ENCODE results near the gene CRLF1. TPM values are rescaled to one million over a fixed set of nuclear protein-coding genes. Genes with fewer than 3 reads are reported as not detected.

The CRLF1 gene
- total and polyA plus RNA-seq, 2 donors = 0.33 to 17.9 TPM

DNA sequence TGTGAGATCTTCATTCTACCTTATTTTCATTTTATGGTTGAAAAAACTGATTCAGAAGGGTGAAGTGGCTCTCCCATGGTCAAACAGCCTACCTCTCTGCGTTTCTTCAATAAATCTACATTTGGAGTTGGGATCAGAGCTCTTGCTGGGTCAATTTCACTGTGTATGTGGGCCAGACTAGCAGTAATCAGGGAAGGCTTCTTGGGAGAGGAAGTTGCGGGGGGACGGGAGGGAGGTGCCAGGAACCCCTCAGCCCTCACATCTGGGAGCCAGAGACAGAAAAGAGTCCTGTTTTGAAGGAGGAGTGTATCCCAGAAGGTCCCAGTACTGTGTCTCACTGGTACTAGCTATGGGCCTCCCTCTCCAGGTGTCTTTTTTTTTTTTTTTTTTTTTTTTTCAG, 48.0 kb downstream of the CRLF1 start:
- Histone ChIP-seq H3K36me3 (ENCODE audit: control insufficient read depth in 2 of 2, insufficient read depth in 2 of 2, low read length in 1 of 2) (peaks cover 15 to 16% of the 10 kb centered on the region in 2 donors), H3K27ac (ENCODE audit: low read depth in 1 of 2, low read length in 1 of 2) (peak overlapping the region; percentile 83 to 97), H3K4me3 (ENCODE audit: low read length in 2 of 2) (peak overlapping the region; percentile 95 to 97), H3K27me3 (ENCODE audit: control insufficient read depth in 2 of 2, insufficient read depth in 1 of 2, low read length in 1 of 2) (no peaks in the 10 kb centered on the region), H3K4me1 (ENCODE audit: control insufficient read depth in 2 of 2, insufficient read depth in 2 of 2, low read length in 2 of 2) (peaks cover 7 to 15% of the 10 kb centered on the region in 2 donors), H3K9me3 (ENCODE audit: control insufficient read depth in 2 of 2, insufficient read depth in 1 of 2, low read length in 1 of 2) (peaks cover 0 to 4% of the 10 kb centered on the region in 2 donors)
- DNase-seq (ENCODE audit: low read depth in 6 of 9, low spot score in 9 of 9) = no peak
- 82% methylated on average over 3 of the region's 3 CpGs for WGBS

DNA sequence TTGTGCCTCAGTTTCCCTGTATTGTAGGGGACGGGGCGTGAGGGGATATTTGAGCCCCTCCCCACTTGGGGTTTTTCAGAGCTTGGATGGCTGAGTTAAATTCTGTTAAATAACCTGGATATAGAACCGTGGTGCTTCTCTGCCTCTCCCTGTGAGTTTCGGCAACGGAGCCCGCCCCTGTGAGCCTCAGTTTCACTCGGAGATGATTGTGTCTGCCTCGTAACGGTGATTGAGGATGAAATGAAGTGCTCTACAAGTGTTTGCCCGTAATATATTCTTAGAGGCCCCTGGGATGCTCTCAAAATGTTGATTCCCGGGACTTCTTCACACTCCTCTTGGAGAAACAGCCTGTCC, 48.4 kb downstream of the CRLF1 start:
- H3K9me3 ChIP-seq (ENCODE audit: control insufficient read depth in 2 of 2, insufficient read depth in 1 of 2, low read length in 1 of 2) = peaks cover 0 to 4% of the 10 kb centered on the region in 2 donors
- 17% methylated on average over 11 of the region's 11 CpGs for WGBS
- no peaks in the 10 kb centered on the region for H3K27me3 ChIP-seq (ENCODE audit: control insufficient read depth in 2 of 2, insufficient read depth in 1 of 2, low read length in 1 of 2)
- peaks cover 12 to 14% of the 10 kb centered on the region in 2 donors for H3K36me3 ChIP-seq (ENCODE audit: control insufficient read depth in 2 of 2, insufficient read depth in 2 of 2, low read length in 1 of 2)
- H3K4me3 ChIP-seq (ENCODE audit: low read length in 2 of 2) = peak overlapping the region; percentile 95 to 97
- H3K27ac ChIP-seq (ENCODE audit: low read depth in 1 of 2, low read length in 1 of 2) = peak overlapping the region; percentile 83 to 97
- peak in 1 of 9 donors; percentile 31 for DNase-seq (ENCODE audit: low read depth in 6 of 9, low spot score in 9 of 9)
- peaks cover 7 to 15% of the 10 kb centered on the region in 2 donors for H3K4me1 ChIP-seq (ENCODE audit: control insufficient read depth in 2 of 2, insufficient read depth in 2 of 2, low read length in 2 of 2)

DNA sequence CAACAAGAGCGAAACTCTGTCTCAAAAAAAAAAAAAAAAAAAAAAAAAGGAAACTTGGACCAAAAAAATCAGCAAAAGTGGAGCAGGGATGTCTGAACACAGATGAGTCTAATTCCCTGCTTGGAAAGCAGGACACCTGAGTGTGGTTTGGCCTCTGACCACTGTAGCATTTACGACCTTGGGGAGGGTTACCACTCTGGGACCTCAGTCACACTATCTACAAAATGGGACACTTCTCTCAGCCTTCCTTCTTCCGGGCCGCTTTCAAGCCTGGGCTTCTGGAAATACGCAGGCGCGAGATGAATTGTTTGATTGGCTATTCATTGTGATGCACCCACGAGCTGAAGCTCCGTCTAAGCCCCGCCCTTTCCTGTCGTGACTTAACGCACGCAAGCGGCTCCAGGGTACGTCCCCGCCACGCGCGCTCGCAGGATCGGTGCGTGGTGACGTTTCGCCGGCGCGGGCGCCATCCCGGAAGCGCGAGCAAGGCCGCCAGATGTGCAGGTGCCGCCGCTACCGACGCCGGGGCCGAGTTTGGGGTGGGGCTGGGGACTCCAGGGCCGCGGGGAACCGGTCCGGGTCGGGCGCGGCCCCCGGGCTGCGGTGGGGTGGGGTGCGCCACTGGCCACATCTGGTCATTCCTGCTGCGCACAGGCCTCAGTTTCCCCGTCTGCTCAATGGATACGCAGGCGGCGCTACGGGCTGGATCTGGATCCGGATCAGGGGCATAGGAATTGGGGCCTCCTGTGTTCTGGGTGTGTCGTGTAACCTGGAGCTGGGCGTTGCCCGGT, 49.0 kb downstream of the CRLF1 start, which contains the start of gene KXD1:
Gene KXD1, plus strand, starts transcription at position 460 of the 791 bp plus-strand sequence. CDS start 4,187 bp downstream, outside the sequence.
- peak; percentile 97 to 100 (median 98) for DNase-seq (ENCODE audit: low read depth in 6 of 9, low spot score in 9 of 9)
- H3K4me1 ChIP-seq (ENCODE audit: control insufficient read depth in 2 of 2, insufficient read depth in 2 of 2, low read length in 2 of 2) = peaks cover 7 to 15% of the 10 kb centered on the region in 2 donors

DNA sequence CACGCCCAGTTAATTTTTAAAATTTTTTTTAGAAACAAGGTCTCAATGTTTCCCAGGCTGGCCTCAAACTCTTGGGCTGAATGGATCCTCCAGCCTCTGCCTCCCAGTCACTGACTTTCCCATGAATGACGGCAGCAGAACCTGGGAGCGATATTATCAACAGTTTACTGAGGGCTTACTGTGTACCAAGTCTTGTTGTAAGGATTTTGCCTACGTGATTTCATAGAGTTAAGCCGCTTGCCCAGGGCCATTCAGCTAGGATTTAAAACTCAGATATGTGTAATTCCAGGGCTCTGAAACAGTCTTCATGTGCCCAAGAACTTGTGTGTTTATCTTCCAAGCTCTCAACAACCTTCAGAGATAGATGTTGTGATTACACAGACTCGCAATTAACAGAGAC, 55.0 kb downstream of the CRLF1 start:
- H3K36me3 ChIP-seq (ENCODE audit: control insufficient read depth in 2 of 2, insufficient read depth in 2 of 2, low read length in 1 of 2) = no peaks in the 10 kb centered on the region
- H3K27me3 ChIP-seq (ENCODE audit: control insufficient read depth in 2 of 2, insufficient read depth in 1 of 2, low read length in 1 of 2) = no peaks in the 10 kb centered on the region
- H3K4me1 ChIP-seq (ENCODE audit: control insufficient read depth in 2 of 2, insufficient read depth in 2 of 2, low read length in 2 of 2) = no peaks in the 10 kb centered on the region
- no peaks in the 10 kb centered on the region for H3K9me3 ChIP-seq (ENCODE audit: control insufficient read depth in 2 of 2, insufficient read depth in 1 of 2, low read length in 1 of 2)
- 89% methylated on average over 6 of the region's 6 CpGs for WGBS
- H3K27ac ChIP-seq (ENCODE audit: low read depth in 1 of 2, low read length in 1 of 2) = no peak overlapping the region
- no peak overlapping the region for H3K4me3 ChIP-seq (ENCODE audit: low read length in 2 of 2)
- DNase-seq (ENCODE audit: low read depth in 6 of 9, low spot score in 9 of 9) = no peak

More for the DNA sequence above, 49.0 kb downstream of the CRLF1 start, which contains the start of gene KXD1:
- peak within 1 kb of the TSS; percentile 95 to 97 for H3K4me3 ChIP-seq (ENCODE audit: low read length in 2 of 2)
- H3K9me3 ChIP-seq (ENCODE audit: control insufficient read depth in 2 of 2, insufficient read depth in 1 of 2, low read length in 1 of 2) = peaks cover 0 to 4% of the 10 kb centered on the region in 2 donors
- 2% methylated on average over 58 of the region's 58 CpGs for WGBS
- H3K27ac ChIP-seq (ENCODE audit: low read depth in 1 of 2, low read length in 1 of 2) = peak within 1 kb of the TSS; percentile 88 to 97
- H3K36me3 ChIP-seq (ENCODE audit: control insufficient read depth in 2 of 2, insufficient read depth in 2 of 2, low read length in 1 of 2) = peaks cover 6 to 9% of the 10 kb centered on the region in 2 donors
- no peaks in the 10 kb centered on the region for H3K27me3 ChIP-seq (ENCODE audit: control insufficient read depth in 2 of 2, insufficient read depth in 1 of 2, low read length in 1 of 2)

DNA sequence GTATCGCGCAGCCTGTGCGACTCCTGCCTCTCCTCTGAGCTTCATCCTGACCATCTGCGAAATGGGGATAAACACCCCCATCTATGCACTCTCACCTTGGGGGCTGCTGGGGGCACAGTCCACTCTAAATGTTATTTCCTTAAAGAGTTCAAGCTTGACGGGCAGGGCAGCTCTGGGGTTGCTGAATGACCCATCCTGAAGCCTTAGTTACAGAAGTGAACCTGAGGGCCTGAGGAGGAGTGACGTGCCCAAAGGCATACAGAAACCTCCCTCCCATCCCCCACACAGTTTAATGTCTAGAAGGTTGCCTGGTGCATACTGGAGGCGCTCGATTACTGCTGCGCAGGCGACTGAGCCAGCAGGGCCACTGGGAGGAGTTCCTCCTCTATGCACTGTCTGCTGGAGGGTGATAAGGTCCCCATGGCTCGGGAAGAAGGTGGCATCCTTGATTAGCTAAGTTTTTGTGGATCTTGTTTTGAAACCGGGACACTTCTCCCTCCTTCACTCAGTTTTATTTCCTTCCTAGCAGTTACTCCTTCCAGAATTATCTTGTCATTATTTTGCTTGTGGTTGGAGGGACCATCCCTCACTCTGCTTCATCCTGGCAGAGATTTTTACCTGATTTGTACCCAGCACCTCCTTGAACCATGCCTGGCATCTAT, 62.7 kb downstream of the CRLF1 start:
- peak; percentile 75 to 95 (median 88) for DNase-seq (ENCODE audit: low read depth in 6 of 9, low spot score in 9 of 9)
- Histone ChIP-seq H3K27me3 (ENCODE audit: control insufficient read depth in 2 of 2, insufficient read depth in 1 of 2, low read length in 1 of 2) (no peaks in the 10 kb centered on the region), H3K4me1 (ENCODE audit: control insufficient read depth in 2 of 2, insufficient read depth in 2 of 2, low read length in 2 of 2) (peaks cover 2 to 18% of the 10 kb centered on the region in 2 donors), H3K4me3 (ENCODE audit: low read length in 2 of 2) (peak overlapping the region; percentile 46 to 96), H3K36me3 (ENCODE audit: control insufficient read depth in 2 of 2, insufficient read depth in 2 of 2, low read length in 1 of 2) (peaks cover 21 to 23% of the 10 kb centered on the region in 2 donors), H3K27ac (ENCODE audit: low read depth in 1 of 2, low read length in 1 of 2) (peak overlapping the region; percentile 82 to 86), H3K9me3 (ENCODE audit: control insufficient read depth in 2 of 2, insufficient read depth in 1 of 2, low read length in 1 of 2) (no peaks in the 10 kb centered on the region)
- WGBS = 9% methylated on average over 12 of the region's 12 CpGs

Other genes starting within 250 kb of the CRLF1 start
- 0.42 TPM for gene GDF15, start 220.6 kb downstream of the CRLF1 start, total RNA-seq
- gene GDF15, start 220.6 kb downstream of the CRLF1 start, polyA plus RNA-seq = 2.2 TPM
- 2.5 TPM for gene LRRC25, start 209.2 kb downstream of the CRLF1 start, total RNA-seq
- gene LRRC25, start 209.2 kb downstream of the CRLF1 start, polyA plus RNA-seq = 6.2 TPM
- 47.3 TPM for gene SSBP4, start 187.4 kb downstream of the CRLF1 start, total RNA-seq
- 50.3 TPM for gene SSBP4, start 187.4 kb downstream of the CRLF1 start, polyA plus RNA-seq
- gene ISYNA1, start 168.7 kb downstream of the CRLF1 start, total RNA-seq = 14.2 TPM
- 66.1 TPM for gene ISYNA1, start 168.7 kb downstream of the CRLF1 start, polyA plus RNA-seq
- 6.8 TPM for gene ELL, start 84.7 kb downstream of the CRLF1 start, total RNA-seq
- 14.3 TPM for gene ELL, start 84.7 kb downstream of the CRLF1 start, polyA plus RNA-seq
- 153 TPM for gene FKBP8, start 63.2 kb downstream of the CRLF1 start, total RNA-seq
- gene FKBP8, start 63.2 kb downstream of the CRLF1 start, polyA plus RNA-seq = 232 TPM
- gene KXD1, start 48.9 kb downstream of the CRLF1 start, total RNA-seq = 42.6 TPM
- gene KXD1, start 48.9 kb downstream of the CRLF1 start, polyA plus RNA-seq = 81.9 TPM
- gene UBA52, start 34.9 kb downstream of the CRLF1 start, total RNA-seq = 1,679 TPM
- gene UBA52, start 34.9 kb downstream of the CRLF1 start, polyA plus RNA-seq = 1,270 TPM
- gene REX1BD, start 18.0 kb downstream of the CRLF1 start, total RNA-seq = 72.2 TPM
- 104 TPM for gene REX1BD, start 18.0 kb downstream of the CRLF1 start, polyA plus RNA-seq
- not detected for gene TMEM59L, start 6.1 kb upstream of the CRLF1 start, total RNA-seq
- gene TMEM59L, start 6.1 kb upstream of the CRLF1 start, polyA plus RNA-seq = 0.96 TPM
- 0.99 TPM for gene KLHL26, start 30.2 kb upstream of the CRLF1 start, total RNA-seq
- 4.0 TPM for gene KLHL26, start 30.2 kb upstream of the CRLF1 start, polyA plus RNA-seq
- 1.2 TPM for gene CRTC1, start 76.9 kb upstream of the CRLF1 start, total RNA-seq
- gene CRTC1, start 76.9 kb upstream of the CRLF1 start, polyA plus RNA-seq = 9.7 TPM
- 0.09 TPM for gene COMP, start 184.5 kb upstream of the CRLF1 start, total RNA-seq
- gene COMP, start 184.5 kb upstream of the CRLF1 start, polyA plus RNA-seq = 1.5 TPM
- 25.4 TPM for gene UPF1, start 225.2 kb upstream of the CRLF1 start, total RNA-seq
- gene UPF1, start 225.2 kb upstream of the CRLF1 start, polyA plus RNA-seq = 61.0 TPM

Measured in thymus (tissue), 11 donors.